Activated naive CD4-positive, alpha-beta T cell treated with anti-CD3 and anti-CD28 coated beads, Interleukin-2, amount 50 U/mL, for 72 hours (primary cell): Measurements from ENCODE around the gene CEP152. TPM values are rescaled to one million over a fixed set of nuclear protein-coding genes. Genes with fewer than 3 reads are reported as not detected.

Experiments used
- ATAC-seq, 2 donors: fragments of 150-1000 bp; cut with Tn5 transposase; 2 replicates each; pipeline ENCODE4 v1.10.0; 2021; ENCODE audit warnings: mild to moderate bottlenecking in 2 of 2, moderate library complexity in 2 of 2
- DNase-seq, 2 donors: peaks; one replicate each; pipeline ENCODE4 v3.0.0; 2021 to 2022; ENCODE audit warnings: low spot score in 2 of 2
- H3K27ac Mint-ChIP-seq, 2 donors: one replicate each; pipeline ENCODE4 v1.8.0; 2022; ENCODE audit warnings: mild to moderate bottlenecking in 2 of 2, mixed read lengths in 2 of 2
- H3K36me3 Mint-ChIP-seq, 2 donors: one replicate each; pipeline ENCODE4 v1.8.0; 2022; ENCODE audit warnings: mixed read lengths in 2 of 2
- H3K9me3 Mint-ChIP-seq, 2 donors: one replicate each; pipeline ENCODE4 v1.8.0; 2022; ENCODE audit warnings: mixed read lengths in 2 of 2
- total RNA-seq, 2 donors: library from RNA; stranded (reverse); gene quantifications; one replicate each; pipeline ENCODE4 v1.2.3, GENCODE V29; 2022

CEP152 gene
- total RNA-seq, 2 donors from 2014 or later = 41.0 to 57.7 TPM

DNA sequence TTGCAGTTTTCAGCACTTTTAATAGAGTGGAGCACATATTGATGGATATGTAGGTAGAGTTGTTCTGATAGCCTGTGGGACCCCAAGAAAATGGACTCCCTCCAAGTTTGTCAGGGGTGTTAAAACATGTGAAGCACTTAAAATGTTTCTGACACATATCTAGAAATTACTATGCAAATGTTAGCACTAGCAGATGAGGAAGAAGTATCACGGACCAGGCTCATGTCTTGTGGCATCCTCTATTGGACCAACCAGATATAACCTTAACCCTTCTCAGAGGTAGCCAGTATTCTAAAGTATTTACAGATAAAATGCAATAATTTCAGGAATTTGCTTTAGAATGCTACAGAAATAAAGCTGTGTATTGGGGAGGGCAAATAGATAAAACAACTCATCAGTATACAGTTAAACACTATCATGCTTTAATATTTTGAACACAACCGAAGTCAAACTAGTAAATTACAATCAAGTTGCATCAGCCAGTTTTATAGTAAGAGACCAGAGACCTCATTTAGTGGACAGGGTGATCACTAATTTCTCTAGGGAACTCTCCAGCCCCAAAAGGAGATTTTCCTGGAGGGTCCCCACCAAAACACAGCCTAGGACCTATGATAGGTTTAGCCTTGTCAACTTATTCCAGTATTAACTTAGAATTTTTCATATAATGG lies 108.2 kb downstream of the CEP152 start:
- no peak for DNase-seq
- no peak for ATAC-seq
- Mint-ChIP-seq H3K9me3 (peaks cover 12 to 23% of the 10 kb centered on the region in 2 donors), H3K36me3 (no peaks in the 10 kb centered on the region), H3K27ac (no peak overlapping the region)

DNA sequence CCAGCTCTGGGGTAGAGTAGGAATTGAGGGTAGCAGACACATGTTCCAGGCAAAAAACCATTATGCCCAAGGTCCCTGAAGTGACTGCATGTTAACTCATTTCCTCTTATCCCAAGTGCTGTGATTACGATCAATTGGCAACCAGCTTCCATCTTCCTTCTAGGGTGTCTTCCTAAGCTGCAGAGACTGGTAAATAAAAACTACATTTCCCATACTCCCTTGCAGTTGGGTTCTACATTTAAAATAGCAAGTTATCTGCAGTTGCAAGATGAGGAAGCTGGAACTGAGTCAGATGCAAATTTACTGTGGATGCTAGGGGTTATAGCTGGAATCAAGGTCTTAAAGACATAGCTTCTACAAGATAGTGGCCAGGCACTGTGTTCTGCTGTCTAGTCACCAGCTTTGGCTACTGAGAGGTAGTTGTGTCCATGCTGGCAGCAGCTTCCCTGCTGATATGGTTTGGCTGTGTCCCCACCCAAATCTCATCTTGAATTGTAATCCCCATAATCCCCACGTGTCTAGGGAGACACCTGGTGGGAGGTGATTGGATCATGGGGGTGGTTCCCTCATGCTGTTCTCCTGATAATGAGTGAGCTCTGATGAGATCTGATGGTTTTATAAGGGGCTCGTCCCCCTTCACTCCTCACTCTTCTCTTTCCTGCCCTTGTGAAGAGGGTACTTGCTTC lies 114.1 kb downstream of the CEP152 start:
- ATAC-seq (no peak), DNase-seq (no peak)
- Mint-ChIP-seq H3K27ac (no peak overlapping the region), H3K36me3 (no peaks in the 10 kb centered on the region), H3K9me3 (no peaks in the 10 kb centered on the region)

DNA sequence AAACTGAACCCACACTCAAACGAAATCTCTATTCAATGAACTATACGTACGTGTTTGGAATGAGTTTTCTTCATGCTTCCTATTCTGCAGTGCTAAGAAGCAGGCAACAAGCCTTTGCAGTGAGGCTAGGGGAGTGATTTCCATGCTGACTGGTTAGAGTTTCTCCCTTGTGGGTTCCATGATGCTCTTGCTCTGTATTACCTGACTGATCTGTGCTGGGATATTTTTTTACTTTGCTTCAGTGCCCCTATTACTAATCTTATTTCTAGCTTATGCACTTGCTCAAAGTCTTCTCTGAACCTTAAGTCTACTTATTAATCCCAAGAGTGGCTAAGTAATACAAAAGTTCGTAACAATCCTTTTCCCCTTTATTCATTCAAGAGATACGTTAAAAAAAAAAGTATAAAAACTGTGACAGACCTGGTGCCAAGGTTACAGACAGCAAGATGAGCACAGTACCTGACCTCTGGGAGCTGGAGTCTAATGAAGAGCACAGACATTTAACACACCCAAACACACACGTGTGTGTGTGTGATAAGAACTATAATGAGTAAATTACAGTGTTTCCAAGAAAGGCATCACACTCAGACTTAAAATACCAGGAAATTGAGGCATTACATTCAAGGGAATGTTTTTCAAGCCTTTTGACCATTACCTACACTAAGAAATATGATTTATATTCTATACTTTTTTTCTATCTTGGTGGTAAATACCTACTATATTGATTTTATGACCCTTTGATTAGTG lies 114.9 kb downstream of the CEP152 start:
- ATAC-seq (no peak), DNase-seq (no peak)
- no peaks in the 10 kb centered on the region for H3K36me3 Mint-ChIP-seq
- no peaks in the 10 kb centered on the region for H3K9me3 Mint-ChIP-seq
- no peak overlapping the region for H3K27ac Mint-ChIP-seq

- H3K36me3 Mint-ChIP-seq = no peaks in the 10 kb centered on the region
- no peak for DNase-seq
- H3K27ac Mint-ChIP-seq = no peak overlapping the region
- ATAC-seq = no peak
- H3K9me3 Mint-ChIP-seq = no peaks in the 10 kb centered on the region
Observed at GRCh38 chr15:48695088-48695826, 115.6 kb downstream of the CEP152 start.

- no peak overlapping the region for H3K27ac Mint-ChIP-seq
- no peaks in the 10 kb centered on the region for H3K36me3 Mint-ChIP-seq
Observed at GRCh38 chr15:48693484-48693883, 117.4 kb downstream of the CEP152 start.

GRCh38 chr15:48688493-48688892 lies 122.4 kb downstream of the CEP152 start:
- DNase-seq (no peak), ATAC-seq (no peak)
- peaks cover 6 to 7% of the 10 kb centered on the region in 2 donors for H3K36me3 Mint-ChIP-seq
- no peak overlapping the region for H3K27ac Mint-ChIP-seq
- H3K9me3 Mint-ChIP-seq = peaks cover 3 to 4% of the 10 kb centered on the region in 2 donors

More at GRCh38 chr15:48693484-48693883, 117.4 kb downstream of the CEP152 start:
- no peak for ATAC-seq
- DNase-seq = no peak
- H3K9me3 Mint-ChIP-seq = no peaks in the 10 kb centered on the region

Other genes starting within 250 kb of the CEP152 start
- gene FBN1, start 165.4 kb downstream of the CEP152 start, total RNA-seq = 1 to 10 TPM in 1 of 2 donors, under 1 TPM in 1; 0.52 to 1.4 TPM
- 100 to 1,000 TPM in 1 of 2 donors, 10 to 100 TPM in 1; 41.0 to 104 TPM for gene EID1, start 67.1 kb upstream of the CEP152 start, total RNA-seq
- gene SHC4, start 152.8 kb upstream of the CEP152 start, total RNA-seq = 1 to 10 TPM in 1 of 2 donors, under 1 TPM in 1; 0.34 to 1.4 TPM
- 10 to 100 TPM; 28.6 to 29.4 TPM for gene SECISBP2L, start 235.4 kb upstream of the CEP152 start, total RNA-seq